ENCODE measurements around the gene RBM44.

The RBM44 gene

DNA sequence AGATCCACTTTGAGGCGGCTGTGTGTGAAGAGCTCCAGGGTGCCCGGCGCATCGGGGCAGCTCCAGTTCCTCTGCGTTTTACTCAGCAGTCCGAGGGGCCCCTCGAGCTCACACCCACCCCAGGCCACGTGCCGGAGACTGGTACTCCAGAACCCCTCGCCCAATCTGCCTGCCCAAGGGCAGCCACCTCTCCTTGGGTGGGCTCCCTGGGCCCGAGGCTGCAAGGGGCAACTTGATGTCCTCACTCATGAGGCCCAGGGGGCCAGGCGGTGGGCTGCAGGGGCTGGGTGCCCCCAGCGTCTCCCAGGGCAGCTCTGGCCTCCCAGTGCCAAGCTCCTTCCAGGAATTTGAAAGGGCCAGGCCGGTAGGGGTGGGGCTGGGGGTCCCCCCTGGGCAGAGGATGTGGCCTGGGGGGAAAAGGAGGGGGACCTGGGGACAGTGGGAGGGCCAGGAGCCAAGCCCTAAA is 77.5 kb downstream of the RBM44 start:
- FAIRE-seq (no peak), DNase-seq (ENCODE audit: insufficient read length, low spot score) (no peak)
- TF ChIP-seq POLR2A (IDR thresholded peaks at IDR 0.05; ENCODE audit: low read depth, low read length) = no peak

DNA sequence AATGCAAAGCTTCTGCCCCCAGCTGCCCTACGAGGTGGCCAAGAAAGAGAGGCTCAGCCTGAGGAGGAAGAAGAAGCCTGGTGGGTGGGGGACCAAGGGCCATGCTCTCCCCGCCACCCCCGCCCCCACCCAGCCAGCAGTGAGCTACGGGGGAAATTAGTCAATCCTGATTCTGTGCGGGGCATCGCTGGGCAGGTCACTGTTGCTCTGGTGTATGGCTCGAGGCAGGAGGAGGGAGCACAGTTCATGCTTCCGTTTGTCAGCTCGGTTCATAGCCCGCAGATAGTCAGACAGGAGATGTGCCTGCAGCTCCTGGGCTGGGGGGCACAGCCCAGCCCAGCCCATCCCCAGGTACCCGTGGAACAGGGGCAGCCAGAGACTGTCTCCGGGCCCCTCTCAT is 78.0 kb downstream of the RBM44 start:
- DNase-seq (ENCODE audit: insufficient read length, low spot score) (no peak), FAIRE-seq (no peak)
- TF ChIP-seq POLR2A (IDR thresholded peaks at IDR 0.05; ENCODE audit: low read depth, low read length) = no peak

DNA sequence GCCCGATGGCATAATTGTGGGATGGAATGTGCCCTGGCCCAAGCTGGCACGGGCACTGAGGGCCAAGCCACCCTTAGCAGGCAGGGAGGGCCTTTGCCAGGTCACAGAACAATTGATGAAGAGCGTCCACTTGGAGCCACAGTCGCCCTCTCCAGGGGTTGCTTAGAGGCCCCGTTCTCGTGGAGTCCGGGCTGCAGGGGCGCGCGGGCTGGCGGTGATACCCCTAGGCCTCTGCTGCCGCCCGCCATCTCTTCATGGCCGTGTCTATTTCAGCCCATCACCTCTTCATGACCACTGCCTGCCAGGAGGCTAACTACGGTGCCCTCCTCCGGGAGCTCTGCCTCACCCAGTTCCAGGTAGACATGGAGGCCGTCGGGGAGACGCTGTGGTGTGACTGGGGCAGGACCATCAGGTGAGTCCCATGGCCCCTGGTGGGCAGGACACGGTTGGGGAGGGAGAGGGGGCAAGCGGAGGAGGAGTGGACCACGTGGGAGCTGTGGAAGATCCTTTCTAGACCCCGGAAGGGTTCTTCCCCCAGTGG is 78.4 kb downstream of the RBM44 start:
- DNase-seq (ENCODE audit: insufficient read length, low spot score) = no peak
- FAIRE-seq = no peak
- TF ChIP-seq POLR2A (IDR thresholded peaks at IDR 0.05; ENCODE audit: low read depth, low read length) = no peak

DNA sequence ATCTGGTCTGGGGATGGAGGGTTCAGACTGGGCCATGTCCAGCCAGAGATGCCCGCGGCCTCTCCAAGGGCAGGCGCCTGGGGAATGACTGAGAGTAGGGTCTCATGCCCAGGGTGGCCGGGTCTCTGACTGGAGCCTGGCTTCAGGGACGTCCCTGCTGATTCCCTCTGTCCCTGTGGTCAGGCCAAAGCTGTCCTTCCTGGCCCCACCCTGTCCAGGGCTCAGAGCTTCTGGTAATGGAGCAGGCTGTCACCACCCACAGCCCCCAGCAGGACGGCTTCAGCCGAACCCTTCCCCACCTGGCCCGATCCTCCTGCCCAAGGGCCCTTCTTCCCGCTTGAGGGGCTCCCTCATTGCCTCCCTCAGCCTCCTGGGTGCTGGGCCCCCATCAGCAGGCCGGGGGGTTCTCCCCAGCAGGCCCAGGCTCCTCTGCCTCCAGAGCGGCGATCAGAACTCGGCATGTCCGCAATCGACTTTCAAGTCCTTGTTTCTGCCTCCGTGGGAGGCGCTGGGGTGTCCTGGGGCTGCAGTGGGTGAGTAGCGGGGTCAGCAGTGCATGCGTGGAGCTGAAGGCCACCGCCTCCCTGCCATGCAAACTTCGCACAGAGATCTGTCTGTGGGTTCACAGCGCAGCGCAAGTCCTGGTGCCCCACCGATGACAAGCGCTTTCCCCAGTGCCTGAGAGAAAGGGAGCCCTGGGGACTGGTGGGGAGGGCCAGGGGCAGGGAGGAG is 79.2 kb downstream of the RBM44 start:
- DNase-seq (ENCODE audit: insufficient read length, low spot score) (no peak), FAIRE-seq (no peak)
- no peak for TF ChIP-seq POLR2A (IDR thresholded peaks at IDR 0.05; ENCODE audit: low read depth, low read length)

DNA sequence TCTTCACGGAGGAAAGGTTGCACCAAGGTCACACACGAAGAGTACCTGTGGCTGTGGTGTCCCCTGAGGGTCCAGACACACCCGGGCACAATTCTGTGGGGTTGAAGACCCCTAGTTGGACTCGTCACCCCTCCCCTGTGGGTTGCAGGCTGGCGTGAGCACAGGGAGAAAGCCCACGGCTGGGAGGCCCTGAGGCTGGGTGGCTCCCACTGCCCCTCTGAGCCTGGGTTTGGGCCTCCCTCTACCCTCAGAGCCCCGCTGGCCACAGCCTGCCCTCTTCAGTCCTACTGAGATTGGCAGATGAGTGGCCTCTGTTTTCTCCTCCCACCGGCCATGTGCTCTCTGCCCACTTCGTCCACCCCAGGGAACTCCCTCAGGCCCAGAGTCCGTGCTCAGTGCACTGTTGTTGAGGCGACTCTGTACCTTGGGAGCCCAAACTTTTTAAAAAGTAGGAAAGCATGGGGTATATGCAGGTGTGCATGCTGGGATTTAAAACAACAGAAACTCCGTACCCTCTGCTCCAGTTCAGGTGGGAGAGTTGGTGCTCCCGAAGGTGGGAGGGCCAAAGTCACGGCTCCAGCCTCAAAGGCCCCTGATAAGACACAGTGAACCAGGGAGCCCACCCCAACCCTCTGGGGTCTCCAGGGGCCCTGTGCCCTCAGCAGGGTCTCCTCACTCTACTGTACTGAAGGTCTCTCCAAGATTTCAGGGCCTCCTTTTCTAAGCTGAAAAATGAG is 79.9 kb downstream of the RBM44 start:
- TF ChIP-seq POLR2A (IDR thresholded peaks at IDR 0.05; ENCODE audit: low read depth, low read length) = no peak
- DNase-seq (ENCODE audit: insufficient read length, low spot score) = no peak
- FAIRE-seq = no peak

DNA sequence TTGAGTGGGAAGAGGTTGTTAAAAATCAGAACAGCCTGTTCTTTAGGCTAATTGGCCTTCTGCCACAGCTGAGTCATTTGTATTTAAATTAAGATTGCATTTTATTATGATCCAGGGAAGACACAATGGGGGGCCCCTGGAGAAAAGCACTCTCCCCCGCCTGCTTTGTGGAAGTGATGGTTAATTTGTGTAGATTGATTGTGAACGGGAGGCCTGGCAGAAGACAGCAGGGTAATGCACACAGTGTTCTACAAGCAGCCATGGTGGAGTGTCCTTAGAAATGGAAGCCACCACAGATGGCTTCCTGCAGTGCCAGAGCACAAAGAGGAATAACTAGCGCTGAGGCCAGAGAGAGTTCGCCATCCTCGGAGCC is 80.5 kb downstream of the RBM44 start:
- no peak for FAIRE-seq
- no peak for TF ChIP-seq POLR2A (IDR thresholded peaks at IDR 0.05; ENCODE audit: low read depth, low read length)

DNA sequence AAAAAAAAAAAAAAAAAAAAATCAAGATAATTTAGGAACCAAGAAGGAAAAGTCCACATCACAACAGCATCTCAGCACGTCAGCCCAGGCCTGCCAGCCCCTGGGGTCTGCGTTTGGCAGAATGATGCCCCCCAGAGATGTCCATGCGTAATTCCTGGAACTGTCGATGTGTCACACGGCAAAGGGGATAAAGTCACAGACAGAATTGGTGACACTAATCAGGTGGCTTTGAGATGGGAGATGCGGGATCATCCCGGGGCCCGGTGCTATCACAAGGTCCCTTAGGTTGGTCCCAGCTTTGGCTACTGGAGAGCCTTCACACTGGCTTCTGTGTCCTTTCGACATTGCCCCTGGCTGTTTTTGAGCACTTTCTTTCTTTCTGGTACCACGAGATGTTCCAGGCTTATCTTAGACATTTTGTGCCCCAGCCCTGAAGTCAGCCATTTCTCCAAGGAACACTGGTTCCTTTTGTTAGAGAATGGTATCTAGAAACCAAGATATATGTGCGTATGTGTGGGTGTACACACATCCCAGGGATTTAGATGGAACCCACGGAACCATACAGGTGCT is 81.5 kb downstream of the RBM44 start:
- DNase-seq (ENCODE audit: insufficient read length, low spot score) = no peak
- TF ChIP-seq POLR2A (IDR thresholded peaks at IDR 0.05; ENCODE audit: low read depth, low read length) = no peak
- no peak for FAIRE-seq

More for the DNA sequence above, 80.5 kb downstream of the RBM44 start:
- no peak for DNase-seq (ENCODE audit: insufficient read length, low spot score)

DNA sequence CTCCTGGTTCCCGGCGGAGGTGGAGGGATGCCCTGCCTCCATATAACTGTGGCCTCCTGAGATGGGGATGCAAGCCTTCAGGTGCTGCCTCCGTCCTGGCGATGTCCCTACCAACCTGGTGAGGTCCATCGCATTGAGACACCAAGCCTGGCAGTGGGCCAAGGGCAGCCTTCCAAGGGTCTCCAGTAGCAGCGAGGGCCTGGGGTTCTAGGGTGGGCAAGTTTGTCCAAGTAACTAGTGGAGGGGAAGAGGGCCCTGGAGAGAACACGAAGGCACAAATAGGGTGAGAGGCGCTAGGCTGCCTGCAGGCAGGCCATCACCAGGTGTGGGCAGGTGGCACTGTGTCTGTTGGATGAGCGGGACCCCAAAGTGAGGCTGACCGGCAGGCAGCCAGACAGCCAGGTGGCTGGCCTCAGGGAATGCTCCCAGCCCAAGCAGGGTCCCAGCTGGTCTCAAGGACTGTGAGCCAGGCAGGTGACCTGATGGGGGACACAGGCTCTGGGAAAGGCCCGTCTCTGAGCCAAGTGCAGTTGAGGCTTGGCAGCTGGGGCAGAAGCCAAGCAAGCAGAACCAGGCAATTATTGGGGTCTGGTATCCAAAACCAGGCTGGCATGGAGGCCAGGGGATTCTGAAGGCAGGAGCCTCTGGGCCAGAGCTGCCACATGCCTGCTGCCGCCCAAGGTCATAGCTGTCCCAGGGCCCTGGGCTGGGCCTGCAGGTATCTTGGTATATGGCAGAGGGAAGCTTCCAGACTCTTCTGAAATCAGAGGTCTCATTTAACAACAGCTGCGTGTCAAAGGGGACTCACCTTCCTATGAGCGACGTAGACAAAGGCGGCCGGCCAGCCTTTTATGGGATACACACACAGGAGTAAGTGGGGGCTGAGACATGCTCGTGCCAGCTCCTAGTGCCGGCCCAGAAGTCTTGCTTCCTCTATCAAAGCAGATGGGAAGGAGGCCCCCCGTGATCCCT is 84.2 kb downstream of the RBM44 start:
- no peak for FAIRE-seq
- TF ChIP-seq POLR2A (IDR thresholded peaks at IDR 0.05; ENCODE audit: low read depth, low read length) = no peak
- DNase-seq (ENCODE audit: insufficient read length, low spot score) = no peak

DNA sequence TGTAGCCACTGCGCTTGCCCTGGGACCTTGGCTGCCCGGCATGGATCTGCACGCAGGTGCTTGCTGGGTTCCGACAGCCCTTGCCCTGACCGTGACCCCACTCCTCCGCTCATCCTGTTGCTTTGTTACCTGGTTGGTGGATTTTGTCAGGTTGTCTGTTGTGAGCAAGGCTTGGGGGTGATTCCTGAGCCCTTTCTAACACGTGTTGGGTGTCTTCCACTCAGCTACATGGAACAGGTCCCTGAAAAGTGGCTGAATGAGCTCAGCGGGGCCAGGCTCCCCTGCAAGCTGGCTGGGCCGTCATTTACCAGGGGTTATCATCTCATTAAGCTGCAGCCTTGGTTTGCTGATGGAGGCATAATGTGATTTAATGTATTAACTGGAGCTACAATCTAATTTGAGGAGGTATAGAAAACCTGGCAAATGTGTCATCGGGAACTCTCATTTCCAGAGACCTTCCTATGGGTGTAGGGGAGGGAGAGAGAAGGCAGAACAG is 85.4 kb downstream of the RBM44 start:
- TF ChIP-seq POLR2A (IDR thresholded peaks at IDR 0.05; ENCODE audit: low read depth, low read length) = no peak
- FAIRE-seq (no peak), DNase-seq (ENCODE audit: insufficient read length, low spot score) (no peak)

DNA sequence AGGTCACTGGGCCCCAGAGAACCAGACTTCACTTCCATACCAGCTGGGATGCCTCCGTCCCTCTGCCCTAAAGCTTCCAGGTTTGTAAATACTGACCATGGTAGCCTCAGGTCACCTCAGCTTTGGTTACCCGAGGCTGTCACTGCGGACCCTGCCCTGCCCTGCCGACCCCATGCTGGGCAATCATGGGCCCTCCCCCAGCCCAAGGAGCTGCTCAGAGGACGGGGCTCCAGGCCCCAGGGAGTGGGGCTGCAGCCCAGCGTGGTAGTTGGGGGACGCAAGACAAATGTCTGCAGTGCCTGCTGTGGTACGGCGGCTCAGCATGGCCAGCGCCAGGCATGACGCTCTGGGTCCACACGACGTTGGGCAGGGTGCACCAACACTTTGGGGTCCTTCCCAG is 86.1 kb downstream of the RBM44 start:
- DNase-seq (ENCODE audit: insufficient read length, low spot score) (no peak), FAIRE-seq (no peak)
- TF ChIP-seq POLR2A (IDR thresholded peaks at IDR 0.05; ENCODE audit: low read depth, low read length) = no peak

DNA sequence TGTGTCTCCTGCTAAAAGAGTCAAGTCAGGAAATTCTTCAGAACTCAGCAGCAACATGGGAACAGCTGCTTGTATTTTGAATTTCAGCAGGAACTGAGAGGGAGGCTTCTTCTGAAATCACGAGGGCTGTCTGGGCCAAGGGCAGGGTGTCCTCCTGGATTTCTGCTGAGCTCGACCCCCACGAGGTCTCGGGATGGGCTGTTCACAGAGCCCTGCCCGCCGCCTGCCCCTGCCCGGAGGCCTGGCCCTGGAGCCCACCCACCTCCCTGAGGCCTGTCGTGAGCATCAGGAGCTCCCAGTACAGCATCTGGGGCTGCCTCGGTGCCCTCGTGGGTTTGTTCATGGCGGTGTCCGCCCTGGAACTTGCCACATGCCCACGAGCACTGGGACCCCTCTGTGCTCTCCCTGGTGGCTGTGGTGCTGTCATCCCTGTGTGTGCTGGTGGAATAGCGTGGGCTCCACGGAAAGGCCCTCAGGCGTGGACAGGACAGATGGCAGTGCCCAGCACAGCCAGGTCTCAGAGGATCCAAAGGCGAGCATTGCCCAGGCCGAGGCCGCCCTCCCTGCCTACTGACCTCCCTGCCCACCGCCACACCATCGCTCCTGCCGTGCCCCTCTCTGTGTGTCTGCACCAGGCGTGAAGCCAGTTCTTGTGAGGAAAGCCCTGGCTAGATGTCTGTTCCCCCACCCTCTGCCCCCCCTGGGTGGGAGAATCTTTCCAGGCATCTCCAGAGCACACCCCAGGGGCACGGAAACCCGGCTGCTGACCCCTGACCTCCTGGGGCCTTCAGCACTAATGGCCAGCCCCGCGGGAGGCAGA is 86.7 kb downstream of the RBM44 start:
- DNase-seq (ENCODE audit: insufficient read length, low spot score) (no peak), FAIRE-seq (no peak)
- no peak for TF ChIP-seq POLR2A (IDR thresholded peaks at IDR 0.05; ENCODE audit: low read depth, low read length)

DNA sequence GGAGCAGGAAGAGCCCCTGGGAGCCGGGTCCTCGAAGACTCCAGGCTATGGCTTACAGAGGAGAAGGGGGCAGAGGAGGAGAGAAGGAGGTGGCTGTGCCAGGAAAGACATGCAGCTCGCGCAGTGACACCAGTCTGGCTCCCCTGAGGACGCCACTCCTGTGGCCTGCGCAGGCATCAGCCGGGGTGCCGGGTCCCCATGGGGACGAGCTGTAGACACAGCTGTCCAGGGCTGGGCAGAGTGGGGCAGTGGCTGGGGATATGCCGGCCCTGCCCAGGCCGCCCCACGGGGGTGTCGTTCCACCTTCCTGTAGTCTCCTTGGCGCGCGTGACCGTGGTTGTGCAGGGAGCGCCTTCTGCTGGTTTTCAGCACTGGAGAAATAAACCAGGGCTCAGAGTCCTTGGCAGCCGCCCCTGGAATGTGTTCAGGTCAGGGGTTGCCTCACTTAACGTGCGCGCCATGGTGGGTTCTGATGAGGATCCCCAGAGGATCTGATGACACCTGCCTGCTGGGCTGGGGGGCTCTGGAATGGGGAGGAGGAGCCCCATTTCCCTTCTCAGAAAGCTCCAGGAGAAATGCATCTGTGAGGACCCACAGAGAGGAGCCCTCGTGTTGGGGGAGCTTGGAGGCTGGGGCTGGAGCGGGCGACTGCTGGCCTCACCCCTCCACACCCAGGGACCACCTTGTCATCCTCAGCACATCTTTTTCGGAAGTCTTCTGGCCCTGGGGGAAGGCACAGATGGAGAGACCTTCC is 87.5 kb downstream of the RBM44 start:
- DNase-seq (ENCODE audit: insufficient read length, low spot score) = no peak
- TF ChIP-seq POLR2A (IDR thresholded peaks at IDR 0.05; ENCODE audit: low read depth, low read length) = no peak
- FAIRE-seq = no peak
